HEK293 (cell line): Measurements from ENCODE around the gene APOL2.

Experiments used
- CTCF ChIA-PET: fragments of 350-600 bp; formaldehyde crosslinking; extraction: SDS; loops from one replicate; lab custom pipeline; 2021; ENCODE audit warnings: antibody characterized with exemption; lab: Yijun Ruan, JAX
- POLR2A ChIA-PET: fragments of 300-600 bp; formaldehyde crosslinking; extraction: SDS; loops from one replicate; lab custom pipeline; 2020; ENCODE audit warnings: antibody characterized with exemption, inconsistent platforms; lab: Yijun Ruan, JAX
- H3K27ac ChIP-seq: fragments of 200-500 bp; sonication (Bioruptor generic); 2 replicates; pipeline ENCODE4 v1.5.1; 2014; ENCODE audit warnings: low read depth, low read length, control low read depth, inconsistent platforms; ENCODE audit errors: extremely low read depth
- H3K36me3 ChIP-seq, 2 experiments: fragments of 200-500 bp in 1 of 2; sonication (Bioruptor generic) in 1 of 2; 1 replicate in 1 of 2; 2 replicates in 1 of 2; pipeline ENCODE4 v1.5.1; 2014 to 2017; ENCODE audit warnings: inconsistent platforms in 2 of 2, low read length in 2 of 2; ENCODE audit not compliant: control insufficient read depth in 2 of 2, insufficient read depth in 1 of 2
- H3K4me1 ChIP-seq: fragments of 200-500 bp; sonication (Bioruptor generic); 2 replicates; pipeline ENCODE4 v1.5.1; 2014; ENCODE audit warnings: mild to moderate bottlenecking, low read length, inconsistent platforms; ENCODE audit not compliant: control insufficient read depth, insufficient read depth
- H3K4me3 ChIP-seq: 2 replicates; pipeline ENCODE4 v1.5.1; 2011; ENCODE audit warnings: low read depth, mild to moderate bottlenecking, control low read depth, low read length, moderate library complexity
- H3K9me3 ChIP-seq: fragments of 200-500 bp; sonication (Bioruptor generic); 2 replicates; pipeline ENCODE4 v1.5.1; 2014; ENCODE audit warnings: low read depth, low read length, inconsistent platforms; ENCODE audit not compliant: control insufficient read depth, insufficient read depth
- SETDB1 ChIP-seq: IDR thresholded peaks from one replicate; pipeline ENCODE4 v1.6.1; 2017; ENCODE audit warnings: mild to moderate bottlenecking, low read length, moderate library complexity, mixed read lengths; ENCODE audit not compliant: insufficient read length
- ZNF184 ChIP-seq: fragments of 450-650 bp; IDR thresholded peaks from 2 replicates; pipeline ENCODE4 v1.5.1; 2018; ENCODE audit warnings: missing biosample characterization, mild to moderate bottlenecking, missing genetic modification characterization
- ZNF341 ChIP-seq: fragments of 450-650 bp; formaldehyde crosslinking; IDR thresholded peaks from 2 replicates; pipeline ENCODE4; 2016; ENCODE audit warnings: low read depth, missing biosample characterization, missing genetic modification characterization
- ZNF366 ChIP-seq: fragments of 450-650 bp; formaldehyde crosslinking; conservative IDR thresholded peaks from 2 replicates; pipeline ENCODE4 v1.5.1; 2016; ENCODE audit warnings: missing biosample characterization, missing genetic modification characterization
- ZNF394 ChIP-seq: fragments of 450-650 bp; formaldehyde crosslinking; IDR thresholded peaks from 2 replicates; pipeline ENCODE4 v1.5.1; 2016; ENCODE audit warnings: missing biosample characterization, missing genetic modification characterization, mild to moderate bottlenecking, moderate library complexity, borderline replicate concordance
- ZNF654 ChIP-seq: fragments of 450-650 bp; formaldehyde crosslinking; IDR thresholded peaks from 2 replicates; pipeline ENCODE4 v1.5.1; 2016; ENCODE audit warnings: low read depth, missing biosample characterization, missing genetic modification characterization
- ZNF692 ChIP-seq: fragments of 450-650 bp; formaldehyde crosslinking; IDR thresholded peaks from 2 replicates; pipeline ENCODE4 v1.5.1; 2016; ENCODE audit warnings: missing biosample characterization, missing genetic modification characterization

The APOL2 gene

GRCh38 chr22:36182056-36182455 is 57.3 kb downstream of the APOL2 start:
- CTCF ChIA-PET, result interaction anchor here (0.8 to 8.0 kb wide), 17 partner anchors 10 to 831 kb away, joined by 3 to 63 read pairs (median 5); partner anchors contain the start of gene APOL3
- no peak overlapping the region for H3K27ac ChIP-seq

GRCh38 chr22:36180928-36181327 is 58.4 kb downstream of the APOL2 start:
- ChIA-PET POLR2A (interaction anchor here (1.0 kb wide), 1 partner anchor 299 kb away, joined by 5 read pairs; no protein-coding TSS in a partner anchor), CTCF (interaction anchor here (0.6 to 8.0 kb wide), 22 partner anchors 9 to 1060 kb away, joined by 3 to 63 read pairs (median 5); partner anchors contain the start of genes APOL2 and APOL3)
- Histone ChIP-seq H3K4me3 (no peak overlapping the region), H3K4me1 (no peaks in the 10 kb centered on the region), H3K27ac (no peak overlapping the region), H3K9me3 (no peaks in the 10 kb centered on the region), H3K36me3 (no peaks in the 10 kb centered on the region)
- no peak for TF ChIP-seq ZNF184

More at GRCh38 chr22:36182056-36182455, 57.3 kb downstream of the APOL2 start:
- Histone ChIP-seq H3K4me3 (no peak overlapping the region), H3K36me3 (no peaks in the 10 kb centered on the region), H3K9me3 (no peaks in the 10 kb centered on the region), H3K4me1 (no peaks in the 10 kb centered on the region)
- TF ChIP-seq ZNF394 (no peak), ZNF341 (no peak)
- POLR2A ChIA-PET, result interaction anchor here (0.6 kb wide), 1 partner anchor 39 kb away, joined by 3 read pairs; no protein-coding TSS in a partner anchor

GRCh38 chr22:36180038-36180880 is 59.1 kb downstream of the APOL2 start:
- ChIA-PET CTCF (interaction anchor here (0.6 to 8.0 kb wide), 26 partner anchors 8 to 1060 kb away, joined by 3 to 63 read pairs (median 5); partner anchors contain the start of genes APOL2 and APOL3), POLR2A (interaction anchor here (1.0 kb wide), 1 partner anchor 300 kb away, joined by 5 read pairs; no protein-coding TSS in a partner anchor)
- no peaks in the 10 kb centered on the region for H3K9me3 ChIP-seq
- no peak overlapping the region for H3K27ac ChIP-seq
- no peaks in the 10 kb centered on the region for H3K36me3 ChIP-seq
- TF ChIP-seq ZNF366 (tag by site-specific recombination), result no peak
- TF ChIP-seq ZNF654 (tag by site-specific recombination), result 0 out of 2 replicates have a peak, but pooled peaks have one; percentile 24
- H3K4me1 ChIP-seq, result no peaks in the 10 kb centered on the region
- no peak overlapping the region for H3K4me3 ChIP-seq

GRCh38 chr22:36177160-36177559 is 62.2 kb downstream of the APOL2 start:
- no peak for TF ChIP-seq ZNF692
- TF ChIP-seq SETDB1, result peak; percentile 42
- Histone ChIP-seq H3K9me3 (no peaks in the 10 kb centered on the region), H3K36me3 (no peaks in the 10 kb centered on the region), H3K27ac (no peak overlapping the region), H3K4me3 (no peak overlapping the region), H3K4me1 (no peaks in the 10 kb centered on the region)
- CTCF ChIA-PET, result interaction anchor here (0.6 to 8.0 kb wide), 11 partner anchors 8 to 309 kb away, joined by 3 to 63 read pairs (median 4); no protein-coding TSS in a partner anchor
- POLR2A ChIA-PET, result interaction anchor here (0.6 kb wide), 1 partner anchor 205 kb away, joined by 3 read pairs; no protein-coding TSS in a partner anchor
